ENCODE data around the gene SPECC1L. TPM values are rescaled to one million over a fixed set of nuclear protein-coding genes. Genes with fewer than 3 reads are reported as not detected.

Gene SPECC1L
- total and polyA plus RNA-seq, 10 of the 15 experiments (the other 5 are each of a cell fraction or from before 2014, with no cell fraction given): 1.9 to 40.6 (median 19.1) TPM

DNA sequence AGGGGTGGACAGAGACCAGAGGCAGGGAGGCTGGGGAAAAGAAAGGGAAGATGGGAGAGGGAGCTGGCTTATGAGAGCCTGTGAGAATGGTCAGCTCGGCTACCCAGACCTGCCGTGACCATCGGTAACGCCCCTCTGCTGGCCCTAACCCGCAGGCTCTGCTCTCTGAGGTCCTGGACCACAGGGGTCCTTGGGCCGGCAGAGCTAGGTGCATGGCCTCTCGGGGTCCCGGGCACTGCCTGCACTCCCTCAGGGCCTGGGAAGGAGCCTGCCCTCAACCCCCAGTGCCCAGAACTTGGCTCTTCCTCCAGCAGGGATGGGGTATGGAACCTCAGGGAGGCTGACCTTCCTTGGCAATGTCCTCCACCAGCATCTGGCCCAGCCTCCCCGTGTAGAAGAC, 38.9 kb upstream of the SPECC1L start:
- WGBS (ENCODE audit: insufficient coverage, insufficient replicate concordance, low lambda C conversion rate, missing lambda C conversion rate): 54% methylated on average over 9 of the region's 9 CpGs
- SMC1A ChIA-PET (ENCODE audit: uncharacterized antibody, unreplicated experiment): interaction anchor here (1.2 to 2.0 kb wide), 2 partner anchors 41 to 175 kb away, joined by 3 to 16 read pairs; no protein-coding TSS in a partner anchor

DNA sequence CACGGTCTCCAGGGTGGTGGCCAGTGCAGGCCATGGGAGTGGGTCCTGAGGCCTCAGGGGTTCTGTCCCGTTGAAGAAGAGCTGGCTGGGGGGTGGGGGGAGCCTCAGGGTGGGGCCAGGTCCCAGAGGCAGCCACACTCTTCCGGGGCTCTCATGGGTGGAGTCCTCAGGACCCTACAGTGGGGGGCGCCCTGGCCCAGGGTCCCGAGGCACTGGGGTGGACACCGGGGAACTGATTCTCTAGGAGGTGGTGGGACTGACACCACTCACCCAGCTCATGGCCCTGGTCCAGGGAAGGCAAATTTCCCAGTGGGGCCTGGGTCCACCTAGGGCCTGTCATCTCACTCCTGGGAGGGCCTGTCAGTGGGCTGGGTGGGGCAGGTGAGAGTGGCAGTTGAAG, 38.5 kb upstream of the SPECC1L start:
- H3K4me2 ChIP-seq (ENCODE audit: control insufficient read depth, insufficient read depth): no peak overlapping the region
- POLR2A ChIA-PET: no interaction called here
- BruUV-seq (replicated peaks): no TSS peak
- CTCF ChIA-PET: interaction anchor here (0.7 to 3.7 kb wide), 7 partner anchors 8 to 125 kb away, joined by 3 to 27 read pairs (median 18); no protein-coding TSS in a partner anchor
- no peak for TF ChIP-seq ZZZ3 (IDR thresholded peaks at IDR 0.05; ENCODE audit: control insufficient read depth, insufficient read length, low read depth)
- no peak for TF ChIP-seq RB1 (IDR thresholded peaks at IDR 0.05; ENCODE audit: borderline replicate concordance)
- TF ChIP-seq POLR2AphosphoS5 (IDR thresholded peaks at IDR 0.05; ENCODE audit: low read length): no peak
- no peak for TF ChIP-seq HDGF (IDR thresholded peaks at IDR 0.05)
- TF ChIP-seq SMAD1 (IDR thresholded peaks at IDR 0.05; ENCODE audit: low read depth, partially characterized antibody): no peak
- no peak for TF ChIP-seq HDAC2 (IDR thresholded peaks at IDR 0.05)
- TF ChIP-seq, protein P1, sequence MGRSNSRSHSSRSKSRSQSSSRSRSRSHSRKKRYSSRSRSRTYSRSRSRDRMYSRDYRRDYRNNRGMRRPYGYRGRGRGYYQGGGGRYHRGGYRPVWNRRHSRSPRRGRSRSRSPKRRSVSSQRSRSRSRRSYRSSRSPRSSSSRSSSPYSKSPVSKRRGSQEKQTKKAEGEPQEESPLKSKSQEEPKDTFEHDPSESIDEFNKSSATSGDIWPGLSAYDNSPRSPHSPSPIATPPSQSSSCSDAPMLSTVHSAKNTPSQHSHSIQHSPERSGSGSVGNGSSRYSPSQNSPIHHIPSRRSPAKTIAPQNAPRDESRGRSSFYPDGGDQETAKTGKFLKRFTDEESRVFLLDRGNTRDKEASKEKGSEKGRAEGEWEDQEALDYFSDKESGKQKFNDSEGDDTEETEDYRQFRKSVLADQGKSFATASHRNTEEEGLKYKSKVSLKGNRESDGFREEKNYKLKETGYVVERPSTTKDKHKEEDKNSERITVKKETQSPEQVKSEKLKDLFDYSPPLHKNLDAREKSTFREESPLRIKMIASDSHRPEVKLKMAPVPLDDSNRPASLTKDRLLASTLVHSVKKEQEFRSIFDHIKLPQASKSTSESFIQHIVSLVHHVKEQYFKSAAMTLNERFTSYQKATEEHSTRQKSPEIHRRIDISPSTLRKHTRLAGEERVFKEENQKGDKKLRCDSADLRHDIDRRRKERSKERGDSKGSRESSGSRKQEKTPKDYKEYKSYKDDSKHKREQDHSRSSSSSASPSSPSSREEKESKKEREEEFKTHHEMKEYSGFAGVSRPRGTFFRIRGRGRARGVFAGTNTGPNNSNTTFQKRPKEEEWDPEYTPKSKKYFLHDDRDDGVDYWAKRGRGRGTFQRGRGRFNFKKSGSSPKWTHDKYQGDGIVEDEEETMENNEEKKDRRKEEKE (IDR thresholded peaks at IDR 0.05): no peak
- TF ChIP-seq NFXL1 (IDR thresholded peaks at IDR 0.05; ENCODE audit: borderline replicate concordance): no peak
- no peak for ATAC-seq
- no peaks in the 10 kb centered on the region for H3K79me2 ChIP-seq (ENCODE audit: control insufficient read depth, insufficient read depth, low read length)
- no peaks in the 10 kb centered on the region for H3K9me3 ChIP-seq (replicated peaks; ENCODE audit: control insufficient read depth, insufficient read depth, low read length)
- FAIRE-seq: no peak
- in situ Hi-C loops (cut with MboI) (no loop called here), intact Hi-C loops (cut with micrococcal nuclease; ENCODE audit: unreplicated experiment) (no loop called here)
- WGBS (ENCODE audit: insufficient coverage, insufficient replicate concordance, low lambda C conversion rate, missing lambda C conversion rate): 22% methylated on average over 6 of the region's 6 CpGs
- H3K27me3 ChIP-seq (replicated peaks in 1 of 2; ENCODE audit: control insufficient read depth in 2 of 2, insufficient read depth in 2 of 2, low read length in 1 of 2): no peaks in the 10 kb centered on the region
- no peaks in the 10 kb centered on the region for H3K36me3 ChIP-seq (ENCODE audit: control insufficient read depth in 2 of 2, insufficient read depth in 2 of 2, low read length in 1 of 2)
- H3K4me1 ChIP-seq (ENCODE audit: control insufficient read depth, insufficient read depth, low read length): no peaks in the 10 kb centered on the region
- SMC1A ChIA-PET (ENCODE audit: uncharacterized antibody, unreplicated experiment): interaction anchor here (2.0 kb wide), 1 partner anchor 42 kb away, joined by 16 read pairs; no protein-coding TSS in a partner anchor
- H2AFZ ChIP-seq (ENCODE audit: control insufficient read depth, low read depth, low read length): no peak overlapping the region
- H3K27ac ChIP-seq (ENCODE audit: control insufficient read depth, insufficient read depth): no peak overlapping the region
- H4K20me1 ChIP-seq (ENCODE audit: control insufficient read depth, insufficient read depth): no peaks in the 10 kb centered on the region
- RAD21 ChIA-PET (ENCODE audit: unreplicated experiment): interaction anchor here (1.0 to 1.7 kb wide), 2 partner anchors 10 to 42 kb away, joined by 4 to 13 read pairs; no protein-coding TSS in a partner anchor
- DNase-seq (ENCODE audit: low read depth, low spot score): no peak
- no peak overlapping the region for H3K4me3 ChIP-seq
- H3K9ac ChIP-seq (ENCODE audit: control insufficient read depth, insufficient read depth, low read length): no peak overlapping the region

More for the DNA sequence above, 38.9 kb upstream of the SPECC1L start:
- no peak for ATAC-seq
- H3K4me3 ChIP-seq: no peak overlapping the region
- no peak overlapping the region for H3K27ac ChIP-seq (ENCODE audit: control insufficient read depth, insufficient read depth)
- H3K79me2 ChIP-seq (ENCODE audit: control insufficient read depth, insufficient read depth, low read length): no peaks in the 10 kb centered on the region
- FAIRE-seq: no peak
- in situ Hi-C loops (cut with MboI) (no loop called here), intact Hi-C loops (cut with micrococcal nuclease; ENCODE audit: unreplicated experiment) (no loop called here)
- no peaks in the 10 kb centered on the region for H3K9me3 ChIP-seq (replicated peaks; ENCODE audit: control insufficient read depth, insufficient read depth, low read length)
- POLR2A ChIA-PET: no interaction called here
- H3K9ac ChIP-seq (ENCODE audit: control insufficient read depth, insufficient read depth, low read length): no peak overlapping the region
- BruUV-seq (replicated peaks): no TSS peak
- H3K27me3 ChIP-seq (replicated peaks in 1 of 2; ENCODE audit: control insufficient read depth in 2 of 2, insufficient read depth in 2 of 2, low read length in 1 of 2): no peaks in the 10 kb centered on the region
- H2AFZ ChIP-seq (ENCODE audit: control insufficient read depth, low read depth, low read length): no peak overlapping the region
- RAD21 ChIA-PET (ENCODE audit: unreplicated experiment): interaction anchor here (1.0 to 1.7 kb wide), 3 partner anchors 11 to 75 kb away, joined by 4 to 13 read pairs (median 9); no protein-coding TSS in a partner anchor
- no peak overlapping the region for H3K4me2 ChIP-seq (ENCODE audit: control insufficient read depth, insufficient read depth)
- H4K20me1 ChIP-seq (ENCODE audit: control insufficient read depth, insufficient read depth): no peaks in the 10 kb centered on the region
- no peaks in the 10 kb centered on the region for H3K36me3 ChIP-seq (ENCODE audit: control insufficient read depth in 2 of 2, insufficient read depth in 2 of 2, low read length in 1 of 2)
- DNase-seq (ENCODE audit: low read depth, low spot score): no peak
- H3K4me1 ChIP-seq (ENCODE audit: control insufficient read depth, insufficient read depth, low read length): no peaks in the 10 kb centered on the region
- CTCF ChIA-PET: interaction anchor here (0.9 to 3.7 kb wide), 11 partner anchors 9 to 136 kb away, joined by 3 to 27 read pairs (median 8); no protein-coding TSS in a partner anchor
- TF ChIP-seq SRF (IDR thresholded peaks at IDR 0.05; ENCODE audit: low read depth in 2 of 2, low read length in 2 of 2) (no peak), POLR2A (IDR thresholded peaks at IDR 0.05; ENCODE audit: low read depth, low read length) (no peak), FOXK2 (IDR thresholded peaks at IDR 0.05) (no peak), SUZ12 (IDR thresholded peaks at IDR 0.05; ENCODE audit: unreplicated experiment) (no peak)
- TF ChIP-seq, protein P2, sequence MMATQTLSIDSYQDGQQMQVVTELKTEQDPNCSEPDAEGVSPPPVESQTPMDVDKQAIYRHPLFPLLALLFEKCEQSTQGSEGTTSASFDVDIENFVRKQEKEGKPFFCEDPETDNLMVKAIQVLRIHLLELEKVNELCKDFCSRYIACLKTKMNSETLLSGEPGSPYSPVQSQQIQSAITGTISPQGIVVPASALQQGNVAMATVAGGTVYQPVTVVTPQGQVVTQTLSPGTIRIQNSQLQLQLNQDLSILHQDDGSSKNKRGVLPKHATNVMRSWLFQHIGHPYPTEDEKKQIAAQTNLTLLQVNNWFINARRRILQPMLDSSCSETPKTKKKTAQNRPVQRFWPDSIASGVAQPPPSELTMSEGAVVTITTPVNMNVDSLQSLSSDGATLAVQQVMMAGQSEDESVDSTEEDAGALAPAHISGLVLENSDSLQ (IDR thresholded peaks at IDR 0.05): no peak
